HTR-8/SVneo (cell line): Measurements from ENCODE around the gene SFRP2.

Experiments
- DNase-seq: peaks from one replicate; pipeline ENCODE4 v3.0.0; 2011; ENCODE audit warnings: low spot score, mixed read lengths; ENCODE audit not compliant: insufficient read length
- FAIRE-seq: peaks from 2 replicates; lab custom pipeline; 2011; peaks lifted over from hg19 to GRCh38; lab: Jason Lieb, UNC

SFRP2 gene

GRCh38 chr4:153778383-153778782 lies 10.5 kb downstream of the SFRP2 start:
- DNase-seq, result no peak
- no peak for FAIRE-seq

- DNase-seq (no peak), FAIRE-seq (no peak)
Measured at GRCh38 chr4:153777421-153777820, 11.5 kb downstream of the SFRP2 start.

- DNase-seq, result no peak
- FAIRE-seq, result no peak
Measured at GRCh38 chr4:153776601-153777000, 12.3 kb downstream of the SFRP2 start.

GRCh38 chr4:153773236-153773690 lies 15.6 kb downstream of the SFRP2 start:
- FAIRE-seq, result no peak
- no peak for DNase-seq

- FAIRE-seq, result no peak
Measured at GRCh38 chr4:153771046-153771445, 17.8 kb downstream of the SFRP2 start.

GRCh38 chr4:153766758-153767157 lies 22.1 kb downstream of the SFRP2 start:
- DNase-seq (no peak), FAIRE-seq (no peak)

More at GRCh38 chr4:153771046-153771445, 17.8 kb downstream of the SFRP2 start:
- no peak for DNase-seq

- DNase-seq (no peak), FAIRE-seq (no peak)
Measured at GRCh38 chr4:153765894-153766293, 23.0 kb downstream of the SFRP2 start.

- no peak for FAIRE-seq
Measured at GRCh38 chr4:153764601-153765368, 24.1 kb downstream of the SFRP2 start.

GRCh38 chr4:153763404-153763803 lies 25.5 kb downstream of the SFRP2 start:
- DNase-seq, result no peak
- no peak for FAIRE-seq

More at GRCh38 chr4:153764601-153765368, 24.1 kb downstream of the SFRP2 start:
- no peak for DNase-seq

GRCh38 chr4:153759407-153760316 lies 29.2 kb downstream of the SFRP2 start, which contains the start of gene RNF175:
RNF175 (minus strand) TSS chr4:153760024; CDS start chr4:153759862, 162 bp downstream.
- FAIRE-seq (no peak), DNase-seq (no peak)

GRCh38 chr4:153758688-153759406 lies 30.0 kb downstream of the SFRP2 start:
- FAIRE-seq, result no peak
- DNase-seq, result no peak

GRCh38 chr4:153758136-153758535 lies 30.7 kb downstream of the SFRP2 start:
- FAIRE-seq (no peak), DNase-seq (no peak)

GRCh38 chr4:153757407-153757806 lies 31.5 kb downstream of the SFRP2 start:
- no peak for FAIRE-seq
- DNase-seq, result no peak

GRCh38 chr4:153755186-153755585 lies 33.7 kb downstream of the SFRP2 start:
- DNase-seq (no peak), FAIRE-seq (no peak)

- FAIRE-seq, result peak; percentile 60
- peak; percentile 73 for DNase-seq
Measured at GRCh38 chr4:153750197-153750817, 38.6 kb downstream of the SFRP2 start.

- FAIRE-seq (peak; percentile 90), DNase-seq (peak; percentile 43)
Measured at GRCh38 chr4:153748378-153748777, 40.5 kb downstream of the SFRP2 start.

- DNase-seq, result no peak
- FAIRE-seq, result no peak
Measured at GRCh38 chr4:153747406-153747955, 41.4 kb downstream of the SFRP2 start.

- no peak for FAIRE-seq
- DNase-seq, result no peak
Measured at GRCh38 chr4:153745651-153746050, 43.2 kb downstream of the SFRP2 start.

GRCh38 chr4:153741541-153741940 lies 47.3 kb downstream of the SFRP2 start:
- FAIRE-seq, result no peak
- DNase-seq, result no peak
